Renal pelvis (tissue), 4 donors: ENCODE data around the gene SDR9C7. TPM values are rescaled to one million over a fixed set of nuclear protein-coding genes. Genes with fewer than 3 reads are reported as not detected.
"Not testable (repeated sequence)": the region's sequence is repeated elsewhere in the genome, so short reads cannot be mapped to it uniquely, and the experiment has no call there.

Experiments
- DNase-seq: peaks from one replicate; pipeline ENCODE4 v3.0.0-alpha.2; 2013
- polyA plus RNA-seq, 3 donors: library from polyadenylated mRNA; unstranded; fragments of 120-200 nt; gene quantifications; one replicate each; pipeline ENCODE4 v1.2.1, GENCODE V29; 2013; ENCODE audit not compliant: insufficient read length in 3 of 3

Gene SDR9C7
- polyA plus RNA-seq, 3 donors: 0.07 to 0.21 (median 0.16) TPM

DNA sequence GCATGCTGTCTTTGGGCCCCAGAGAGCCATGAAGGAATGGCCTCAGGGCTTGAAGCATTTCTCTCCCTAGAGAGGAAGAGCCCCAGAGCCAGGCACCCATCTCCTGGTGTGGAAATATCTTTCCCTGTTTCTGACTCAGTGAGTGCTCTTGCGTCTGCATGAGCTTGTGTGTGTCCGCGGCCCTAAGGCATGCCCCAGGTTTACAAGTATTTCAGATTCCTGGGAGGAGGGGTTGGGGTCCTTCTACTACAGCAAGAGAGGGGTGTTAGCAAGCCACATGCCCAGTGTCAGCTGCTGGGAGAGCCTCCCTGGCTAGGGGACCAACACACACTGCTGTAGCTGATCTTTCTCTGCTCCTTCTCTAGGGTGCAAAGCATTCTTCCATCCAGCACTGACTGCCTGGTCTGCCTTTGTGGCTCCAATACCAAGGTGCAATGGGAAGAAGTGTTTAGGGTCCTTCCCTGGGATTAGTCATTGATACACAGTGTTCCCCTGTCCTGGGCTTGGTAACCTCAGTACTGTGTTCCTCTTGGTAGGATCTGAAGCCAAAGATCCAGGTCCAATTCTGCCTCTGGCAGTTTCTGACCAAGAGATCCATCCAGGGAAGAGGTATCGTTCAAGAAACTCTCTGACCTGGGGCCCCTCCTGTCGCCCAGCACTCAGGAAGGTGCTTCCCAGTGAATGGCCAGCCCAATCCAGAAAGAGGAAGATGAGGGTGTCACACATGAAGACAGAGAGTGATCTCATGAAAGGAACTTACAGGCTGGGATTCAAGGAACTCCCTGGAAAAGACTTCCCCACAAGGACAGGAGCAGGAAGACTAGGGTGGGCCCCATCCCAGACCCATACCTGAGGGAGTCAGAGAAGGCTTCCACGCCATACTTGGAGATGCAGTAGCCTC is 20.1 kb upstream of the SDR9C7 start:
- DNase-seq: no peak

DNA sequence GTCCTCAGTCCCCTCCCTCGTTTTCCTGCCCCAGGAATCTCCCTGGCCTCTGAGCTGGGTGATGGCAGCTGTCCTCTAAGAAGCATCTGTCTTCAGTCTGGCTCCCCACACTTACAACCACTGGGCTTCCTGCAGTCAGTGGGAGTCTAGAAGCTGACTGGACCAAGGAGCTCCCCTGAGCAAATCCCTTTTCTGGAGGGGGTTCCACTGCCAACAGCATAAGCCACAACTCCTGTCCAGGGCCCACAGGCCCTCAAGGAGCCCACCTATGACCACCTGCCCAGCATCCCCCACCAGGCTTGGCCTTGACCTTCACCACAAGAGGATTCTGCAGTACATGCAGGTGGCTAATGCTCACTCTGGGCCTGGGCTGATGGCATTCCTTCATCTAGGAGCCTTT is 19.1 kb upstream of the SDR9C7 start:
- no peak for DNase-seq

DNA sequence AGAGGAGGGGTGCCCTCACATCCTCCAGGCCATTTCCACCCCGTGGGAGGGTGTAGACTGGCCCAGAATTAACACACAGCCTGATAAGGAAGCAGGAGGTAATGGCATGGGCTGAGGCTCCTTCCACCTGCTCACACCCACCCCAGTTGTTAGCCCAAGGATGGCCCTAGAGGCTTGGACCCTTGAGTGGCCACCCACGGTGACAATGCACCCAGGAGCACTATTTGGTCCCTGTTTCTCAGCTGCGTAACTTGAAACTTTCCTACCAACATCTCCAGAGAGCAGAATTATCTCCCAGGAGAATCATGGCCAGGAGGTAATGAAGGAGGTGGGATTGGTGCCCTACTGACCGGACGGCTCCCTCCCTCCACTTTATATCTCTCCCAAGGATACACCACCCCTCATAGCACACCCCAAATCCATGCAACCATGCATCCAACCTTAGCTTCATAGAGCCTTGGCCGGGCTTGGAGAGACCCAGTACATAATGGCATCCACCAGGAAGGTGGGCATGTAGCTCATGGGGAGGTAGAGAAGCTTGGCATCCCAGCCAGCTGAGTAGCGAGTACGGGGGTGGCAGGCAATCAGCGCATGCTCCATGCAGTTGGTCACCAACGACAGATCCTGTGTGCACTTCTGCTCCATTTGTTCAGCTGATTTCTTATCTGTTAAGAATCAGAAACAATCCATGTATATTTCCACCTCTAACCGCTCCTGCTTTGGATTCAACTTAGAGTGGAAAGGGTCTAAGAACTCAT is 17.6 kb upstream of the SDR9C7 start:
- no peak for DNase-seq

DNA sequence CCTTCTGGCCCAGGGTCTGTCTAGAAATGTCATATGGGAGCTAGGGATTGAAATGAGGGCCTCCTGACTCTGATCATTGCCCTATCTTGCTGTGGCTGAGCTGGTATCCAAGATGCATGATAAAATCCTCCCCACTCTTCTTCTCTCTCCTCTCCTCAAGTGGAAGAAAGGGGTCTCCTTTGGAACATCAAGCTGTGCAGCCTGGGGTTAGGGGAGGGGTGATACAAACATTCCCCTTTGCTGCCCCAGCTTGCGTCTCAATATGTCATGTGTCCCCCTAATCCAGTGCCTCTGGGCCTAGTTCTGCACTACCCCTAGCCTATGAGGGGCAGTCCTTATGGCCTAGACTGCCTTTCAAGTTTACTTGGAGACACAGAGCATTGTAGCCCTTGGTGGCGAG is 14.7 kb upstream of the SDR9C7 start:
- no peak for DNase-seq

DNA sequence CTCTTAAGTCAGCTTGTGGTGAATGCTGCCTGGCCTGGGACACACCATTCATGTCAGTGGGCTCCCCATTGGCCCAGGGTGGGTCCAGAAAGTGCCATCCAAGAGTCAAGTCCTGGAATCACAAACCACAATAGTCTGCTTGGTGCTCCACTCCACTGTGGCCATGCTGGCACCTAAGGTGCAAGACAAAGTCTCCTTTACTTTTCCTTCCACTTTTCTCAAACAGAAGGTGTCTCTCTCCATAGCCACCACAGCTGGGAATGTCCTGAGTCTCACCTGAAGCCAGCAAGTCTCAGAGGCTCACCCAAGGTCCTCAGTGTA is 14.2 kb upstream of the SDR9C7 start:
- no peak for DNase-seq

- DNase-seq: no peak
Observed at GRCh38 chr12:56947633-56948456, 13.6 kb upstream of the SDR9C7 start.

DNA sequence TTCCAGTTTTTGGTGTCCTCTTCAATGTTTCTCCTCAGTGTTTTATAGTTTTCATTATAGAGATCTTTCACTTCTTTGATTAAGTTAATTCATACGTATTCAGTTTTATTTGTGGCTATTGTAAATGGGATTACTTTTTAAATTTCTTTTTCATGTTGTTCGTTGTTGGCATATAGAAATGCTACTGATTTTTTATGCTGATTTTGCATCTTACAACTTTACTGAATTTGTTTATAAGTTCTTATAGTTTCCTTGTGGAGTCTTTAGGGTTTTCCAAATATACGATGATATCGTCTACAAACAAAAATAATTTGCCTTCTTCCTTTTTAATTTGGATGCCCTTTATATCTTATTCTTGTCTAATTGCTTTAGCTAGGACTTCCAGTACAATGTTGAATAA is 9.7 kb upstream of the SDR9C7 start:
- DNase-seq: no peak

DNA sequence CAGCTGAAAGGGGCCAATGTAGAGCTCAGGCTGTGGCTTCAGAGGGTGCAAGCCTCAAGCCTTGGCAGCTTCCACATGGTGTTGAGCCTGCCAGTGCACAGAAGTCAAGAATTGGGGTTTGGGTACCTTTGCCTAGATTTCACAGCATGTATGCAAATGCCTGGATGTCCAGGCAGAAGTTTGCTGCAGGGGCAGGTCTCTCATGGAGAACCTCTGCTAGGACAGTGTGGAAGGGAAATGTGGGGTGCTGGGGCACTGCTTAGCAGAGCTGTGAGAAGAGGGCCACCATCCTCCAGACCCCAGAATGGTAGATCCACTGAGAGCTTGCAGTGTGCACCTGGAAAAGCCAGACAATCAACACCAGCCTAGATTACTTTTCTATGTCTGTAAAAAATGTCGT is 9.2 kb upstream of the SDR9C7 start:
- not testable (repeated sequence) for DNase-seq

GRCh38 chr12:56941299-56942017 is 7.2 kb upstream of the SDR9C7 start:
- no peak for DNase-seq

DNA sequence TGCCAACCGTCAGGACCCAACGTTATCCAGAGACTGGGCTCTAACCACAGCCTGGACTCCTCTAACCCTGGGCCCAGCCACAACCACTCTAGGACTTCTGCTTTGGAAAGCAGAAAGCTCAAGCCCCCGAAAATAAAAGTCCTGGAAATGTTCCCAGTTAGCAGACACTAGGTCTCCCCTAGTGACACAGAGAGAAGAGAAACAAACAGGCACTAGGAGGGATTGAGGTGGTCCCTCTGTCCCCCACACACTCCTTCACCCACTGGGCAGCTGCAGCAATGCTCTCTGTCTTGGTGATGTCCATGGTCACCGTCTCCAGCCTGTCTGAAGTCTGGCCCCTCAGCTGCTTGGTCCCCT is 6.7 kb upstream of the SDR9C7 start:
- DNase-seq: not testable (repeated sequence)

DNA sequence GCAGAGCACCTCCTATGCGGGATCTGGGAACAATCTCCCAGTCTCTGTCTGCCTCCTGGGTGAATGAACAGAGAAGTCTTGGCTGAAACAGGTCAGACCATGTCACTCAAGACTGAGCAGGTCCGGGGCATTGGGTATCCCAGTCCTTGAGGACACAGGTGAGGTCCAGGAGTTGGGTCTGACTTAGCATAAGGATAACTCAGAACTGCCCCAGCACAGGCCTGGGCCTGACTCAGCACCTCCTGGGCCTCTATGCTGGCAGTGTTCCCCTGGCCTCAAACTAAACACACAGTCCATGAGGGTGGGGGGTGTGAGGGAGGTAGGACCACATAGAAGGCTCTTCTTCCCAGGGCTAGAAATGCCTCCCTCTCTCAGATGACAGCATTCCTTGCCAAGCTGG is 1.5 kb upstream of the SDR9C7 start:
- no peak for DNase-seq

DNA sequence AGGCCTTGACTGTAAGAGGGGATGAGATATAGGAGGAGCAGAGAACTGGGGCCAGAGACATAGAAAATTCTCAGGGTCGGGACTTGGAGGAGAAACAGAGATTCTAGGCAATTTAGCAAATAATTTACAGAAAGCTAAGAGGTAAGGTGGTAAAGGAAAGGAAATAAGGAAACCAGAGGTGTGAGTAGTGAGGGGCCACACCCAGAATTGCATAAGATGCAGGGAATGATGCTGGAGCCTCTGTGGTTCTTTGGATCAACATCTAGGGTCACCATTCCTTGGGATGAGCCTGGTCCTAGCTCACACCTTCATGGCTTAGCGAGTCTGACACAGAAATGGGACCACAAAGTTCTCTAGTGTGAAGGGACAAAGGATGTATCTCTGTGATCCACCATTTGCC is 949 bp upstream of the SDR9C7 start:
- no peak for DNase-seq

- DNase-seq: no peak
Observed at GRCh38 chr12:56932867-56933266, 1.3 kb downstream of the SDR9C7 start.

DNA sequence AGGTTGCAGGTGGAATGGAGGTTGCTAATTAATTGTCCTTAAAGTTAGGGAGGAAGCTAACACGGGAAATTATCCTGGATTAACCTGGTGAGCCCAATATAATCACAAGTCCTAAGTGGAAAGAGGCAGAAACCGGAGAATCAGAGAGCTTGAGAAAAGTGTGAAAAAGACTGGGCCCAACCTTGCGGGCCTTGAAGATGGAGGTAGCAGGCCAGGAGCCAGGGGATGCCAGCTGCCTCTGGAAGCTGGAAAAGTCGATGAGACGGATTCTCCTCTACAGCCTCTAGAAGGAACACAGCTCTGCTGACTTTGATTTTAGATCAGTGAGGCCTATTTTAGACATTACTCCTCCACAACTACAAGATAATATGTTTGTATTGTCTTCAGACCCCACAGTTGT is 2.1 kb downstream of the SDR9C7 start:
- no peak for DNase-seq

DNA sequence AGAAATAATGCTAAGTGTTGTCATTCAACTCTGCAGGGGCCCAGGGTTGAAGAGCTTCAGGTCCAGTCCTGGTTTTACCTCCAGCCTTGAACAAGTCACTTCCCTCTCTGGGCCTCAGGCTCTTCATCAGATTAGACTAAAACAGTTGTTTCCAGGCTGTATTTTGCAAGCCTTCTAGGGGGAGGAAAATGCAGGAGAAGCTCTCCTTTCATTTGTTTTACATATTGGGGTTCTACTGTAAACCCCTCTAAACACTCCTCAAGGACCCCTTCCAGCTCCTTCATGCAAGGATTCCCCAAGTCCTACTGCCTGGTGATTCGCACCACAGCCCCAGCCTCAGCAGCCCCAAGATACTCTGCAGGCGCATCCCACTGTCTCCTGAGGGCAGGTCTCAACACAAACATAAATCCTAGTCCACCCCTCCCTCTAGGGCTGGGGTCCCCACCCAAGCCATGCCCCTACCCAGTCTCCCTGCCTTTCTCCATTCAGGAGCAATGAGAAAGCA is 2.7 kb downstream of the SDR9C7 start:
- peak; percentile 65 for DNase-seq

GRCh38 chr12:56930241-56930640 is 4.0 kb downstream of the SDR9C7 start:
- no peak for DNase-seq

DNA sequence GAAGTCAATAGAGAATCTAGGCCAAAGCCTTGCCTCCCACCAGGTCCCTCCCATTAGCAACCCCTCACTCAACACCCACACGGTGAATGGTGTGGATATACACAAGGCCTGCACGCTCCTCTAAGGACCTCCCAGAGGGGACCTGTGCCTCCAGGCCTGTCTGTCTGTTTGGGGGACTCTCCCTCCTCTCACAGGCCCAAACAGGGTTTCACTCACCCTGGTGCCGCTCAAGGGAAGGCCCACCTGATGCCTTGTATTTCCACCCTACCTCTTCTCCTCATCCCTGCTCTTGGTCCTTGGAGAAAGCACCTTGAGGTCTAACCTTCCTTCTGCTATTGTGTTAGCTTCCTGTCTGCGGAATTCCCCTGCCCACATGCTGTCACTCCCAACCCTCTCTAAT is 4.4 kb downstream of the SDR9C7 start:
- DNase-seq: no peak

- peak; percentile 17 for DNase-seq
Observed at GRCh38 chr12:56928262-56928661, 5.9 kb downstream of the SDR9C7 start.

DNA sequence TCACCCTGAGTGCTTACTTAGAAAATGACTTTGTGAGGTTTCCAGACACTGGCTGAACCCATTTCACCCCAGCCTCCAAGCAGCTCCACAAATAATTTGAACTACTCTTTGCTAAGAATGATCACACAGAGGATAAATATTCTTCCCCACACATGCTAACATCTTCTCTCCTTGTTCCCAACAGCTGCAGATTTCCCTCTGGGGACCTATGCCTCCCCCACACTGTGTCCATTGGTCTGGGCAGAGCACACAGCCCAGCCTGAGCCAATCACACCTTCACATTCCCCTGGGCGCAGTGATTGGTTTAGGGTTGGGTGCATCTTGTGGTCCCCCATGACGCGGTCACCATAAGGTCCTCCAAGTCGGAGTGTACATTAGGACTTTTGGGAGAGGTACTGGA is 6.9 kb downstream of the SDR9C7 start:
- DNase-seq: no peak

- DNase-seq: no peak
Observed at GRCh38 chr12:56922031-56922430, 12.2 kb downstream of the SDR9C7 start.

DNA sequence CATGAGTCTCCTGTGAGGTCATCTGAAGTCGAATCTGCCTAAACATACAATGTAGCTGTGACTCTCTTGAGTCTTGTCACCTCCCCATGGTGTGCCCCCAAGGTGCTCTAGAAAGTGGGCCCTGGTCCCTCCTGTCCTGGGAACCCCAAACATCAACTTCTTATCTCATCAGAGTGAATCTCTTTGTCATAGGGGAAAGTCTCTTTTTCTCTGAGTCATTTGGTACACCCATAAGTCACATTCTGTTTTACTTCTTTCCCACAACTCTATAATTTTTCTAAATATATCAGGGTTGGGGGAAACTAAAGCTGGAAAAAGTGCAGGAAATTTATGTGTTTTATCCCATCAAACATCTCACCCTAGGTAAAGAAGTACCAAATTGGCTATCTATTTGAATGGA is 12.9 kb downstream of the SDR9C7 start:
- no peak for DNase-seq

- not testable (repeated sequence) for DNase-seq
Observed at GRCh38 chr12:56918139-56918538, 16.1 kb downstream of the SDR9C7 start.
